ENCODE data around the gene DGKH. TPM values are rescaled to one million over a fixed set of nuclear protein-coding genes. Genes with fewer than 3 reads are reported as not detected.
"Not testable (repeated sequence)": the region's sequence is repeated elsewhere in the genome, so short reads cannot be mapped to it uniquely, and the experiment has no call there.

DGKH gene
- total RNA-seq, 1 donor from 2014 or later = 16.7 TPM

- peak; percentile 53 to 75 for DNase-seq (ENCODE audit: low read depth in 2 of 2)
Observed at GRCh38 chr13:42041011-42041683, 7.3 kb upstream of the DGKH start.

DNA sequence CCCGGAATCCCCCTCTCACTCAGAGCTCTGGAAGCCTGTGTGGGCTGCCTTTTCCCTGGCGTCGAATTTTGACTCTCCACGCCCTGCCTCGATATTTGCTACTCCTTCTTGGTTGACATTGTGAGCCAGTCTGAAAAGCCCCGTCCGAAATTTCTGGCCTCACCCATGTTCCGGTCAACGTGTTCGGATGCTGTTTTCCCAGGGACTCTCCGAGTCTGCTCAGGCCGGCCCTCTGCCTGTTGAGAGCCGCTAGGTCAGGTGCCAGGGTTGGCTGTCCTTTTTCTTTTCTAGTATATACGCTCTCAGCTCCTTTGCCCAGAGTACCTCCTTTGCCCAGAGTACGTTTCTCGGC, 6.8 kb upstream of the DGKH start:
- DNase-seq (ENCODE audit: low read depth in 2 of 2) = peak; percentile 51 to 77

GRCh38 chr13:42043676-42044075, 4.8 kb upstream of the DGKH start:
- DNase-seq (ENCODE audit: low read depth in 2 of 2) = no peak

GRCh38 chr13:42046448-42046847, 2.0 kb upstream of the DGKH start:
- DNase-seq (ENCODE audit: low read depth in 2 of 2) = no peak

- DNase-seq (ENCODE audit: low read depth in 2 of 2) = peak; percentile 45 to 67
Observed at GRCh38 chr13:42047561-42048341, 697 bp upstream of the DGKH start.

- DNase-seq (ENCODE audit: low read depth in 2 of 2) = peak; percentile 71 to 76
Observed at GRCh38 chr13:42048684-42049453, 421 bp downstream of the DGKH start.

GRCh38 chr13:42049454-42049813, 986 bp downstream of the DGKH start:
- DNase-seq (ENCODE audit: low read depth in 2 of 2) = no peak

DNA sequence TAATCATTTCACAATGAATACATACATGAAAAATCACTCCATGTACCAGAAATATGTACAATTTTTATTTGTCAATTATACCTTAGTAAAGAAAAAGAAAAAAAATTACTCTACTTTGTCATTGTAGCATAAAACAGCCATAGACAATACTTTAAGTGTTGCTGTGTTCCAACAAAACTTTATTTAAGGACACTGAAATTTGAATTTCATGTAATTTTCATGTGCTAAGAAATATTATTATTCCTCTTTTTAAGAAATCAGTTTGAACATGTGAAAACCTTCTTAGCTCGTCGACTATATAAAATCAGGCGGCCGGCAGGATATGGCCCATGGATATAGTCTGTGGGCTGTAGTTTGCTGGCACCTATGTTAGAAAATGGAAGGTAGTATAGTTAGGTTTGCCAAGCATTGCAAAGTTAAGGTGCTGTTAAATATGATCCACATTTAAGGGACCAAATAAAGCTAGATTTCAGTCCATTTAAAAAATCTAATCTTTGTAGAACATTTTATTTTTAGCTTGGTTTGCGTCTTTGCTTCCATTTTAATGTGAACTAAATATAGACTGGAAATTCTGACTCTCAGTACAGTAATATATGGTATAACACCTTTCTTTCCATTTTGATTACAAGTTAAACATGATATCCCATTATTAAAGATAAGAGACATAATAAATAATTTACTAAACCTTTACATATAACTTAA, 6.5 kb downstream of the DGKH start:
- DNase-seq (ENCODE audit: low read depth in 2 of 2) = no peak

DNA sequence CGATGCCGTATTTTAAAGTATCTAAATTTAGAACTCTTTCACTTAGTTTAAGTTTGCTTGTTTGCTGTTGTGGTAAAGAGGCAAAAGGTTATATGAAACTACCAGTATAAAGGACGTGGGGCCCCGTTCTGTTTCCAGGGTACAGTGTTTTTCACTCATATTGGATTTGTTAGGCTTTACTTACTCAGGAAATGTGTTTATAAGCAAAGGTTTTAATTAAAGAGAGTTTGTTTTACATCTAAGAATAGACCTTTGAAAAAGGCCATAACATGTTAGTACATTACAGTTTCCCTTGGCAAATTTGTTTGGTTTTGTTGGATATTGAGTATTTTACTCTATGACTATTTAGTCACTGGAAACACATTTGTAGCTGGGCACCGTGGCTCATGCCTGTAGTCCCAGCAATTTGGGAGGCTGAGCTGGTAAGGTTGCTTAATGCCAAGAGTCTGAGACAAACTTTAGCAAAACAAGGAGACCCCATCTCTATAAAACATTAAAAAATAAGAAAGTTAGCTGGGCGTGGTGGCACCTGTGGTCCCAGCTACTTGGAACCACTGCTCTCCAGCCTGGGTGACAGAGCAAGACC, 7.1 kb downstream of the DGKH start:
- no peak for DNase-seq (ENCODE audit: low read depth in 2 of 2)

DNA sequence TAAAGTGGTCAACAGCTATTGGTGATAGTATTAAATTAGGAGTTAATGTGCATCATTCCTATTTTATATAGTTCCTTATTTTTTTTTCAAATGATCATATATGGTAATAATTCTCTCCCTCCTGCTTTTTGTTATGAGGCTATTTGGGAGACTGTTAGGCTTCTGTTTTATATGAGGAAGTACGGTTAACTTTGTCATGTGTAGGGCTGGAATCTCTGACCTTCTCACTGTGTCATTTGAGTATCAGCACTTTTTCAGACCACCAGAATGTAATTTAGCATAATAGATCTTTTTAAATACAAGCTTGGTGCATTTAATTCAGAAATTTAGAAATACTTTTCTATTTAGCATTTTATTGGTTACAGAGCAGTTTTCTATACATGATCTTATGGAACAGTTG, 7.7 kb downstream of the DGKH start:
- DNase-seq (ENCODE audit: low read depth in 2 of 2) = no peak

DNA sequence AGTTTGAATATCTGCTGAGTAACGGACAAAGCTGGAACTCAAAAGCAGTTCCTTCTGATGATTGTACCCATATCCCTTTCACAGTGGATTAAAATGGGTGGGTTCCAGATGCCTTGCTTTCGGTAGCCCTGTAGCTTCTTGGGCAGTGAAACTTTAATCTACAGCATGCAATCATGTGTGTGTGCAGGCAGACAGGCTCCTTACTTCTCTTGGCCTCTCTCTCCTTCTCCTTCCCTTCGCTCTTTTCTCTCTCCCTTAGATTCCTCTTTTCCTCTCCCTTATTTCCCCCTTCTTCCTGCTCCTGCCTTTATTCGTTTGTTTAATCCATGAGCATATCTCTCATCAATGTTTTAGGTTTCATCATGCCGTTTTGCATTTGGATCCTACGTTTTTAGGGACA, 8.1 kb downstream of the DGKH start:
- no peak for DNase-seq (ENCODE audit: low read depth in 2 of 2)

- no peak for DNase-seq (ENCODE audit: low read depth in 2 of 2)
Observed at GRCh38 chr13:42057918-42058530, 9.6 kb downstream of the DGKH start.

GRCh38 chr13:42061943-42062342, 13.5 kb downstream of the DGKH start:
- DNase-seq (ENCODE audit: low read depth in 2 of 2) = no peak

DNA sequence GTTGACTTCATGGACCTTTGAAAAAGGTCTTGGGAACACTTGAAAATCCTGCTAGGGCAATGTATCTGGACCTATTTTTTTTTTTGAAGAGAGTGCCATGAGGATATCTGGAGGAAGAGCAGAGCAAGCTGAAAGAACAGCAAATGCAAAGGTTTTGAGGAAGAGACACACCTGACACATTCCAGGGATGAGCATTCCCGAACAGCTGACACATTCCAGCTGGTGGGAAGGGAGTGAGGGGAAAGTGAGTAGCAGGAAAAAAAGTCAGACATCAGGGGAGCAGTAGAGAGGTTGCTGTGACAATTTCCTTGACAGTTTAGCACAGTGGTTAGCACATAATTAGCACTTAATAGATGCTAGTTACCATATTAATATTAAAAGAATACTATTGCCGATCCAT, 14.7 kb downstream of the DGKH start:
- DNase-seq (ENCODE audit: low read depth in 2 of 2) = no peak

- peak; percentile 29 to 79 for DNase-seq (ENCODE audit: low read depth in 2 of 2)
Observed at GRCh38 chr13:42064259-42064658, 15.8 kb downstream of the DGKH start.

DNA sequence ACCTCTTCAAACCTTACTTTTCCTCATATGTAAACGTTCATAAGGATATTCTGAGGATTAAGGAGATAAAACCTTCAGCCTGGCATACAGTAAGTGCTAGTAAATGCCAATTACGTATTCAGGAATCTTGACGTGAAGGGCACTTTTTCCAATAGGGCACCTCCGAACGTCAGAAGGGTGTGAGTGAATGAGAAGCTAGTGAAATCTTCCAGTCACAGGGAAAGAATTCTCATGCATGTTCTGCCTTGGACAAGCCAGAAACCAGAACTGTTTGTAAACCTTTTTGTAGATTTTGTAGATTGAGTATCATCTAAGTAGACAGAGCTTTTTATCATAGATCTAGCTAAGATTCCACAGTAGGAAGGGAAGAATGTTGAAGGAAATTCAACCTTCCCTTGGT, 16.5 kb downstream of the DGKH start:
- DNase-seq (ENCODE audit: low read depth in 2 of 2) = no peak

DNA sequence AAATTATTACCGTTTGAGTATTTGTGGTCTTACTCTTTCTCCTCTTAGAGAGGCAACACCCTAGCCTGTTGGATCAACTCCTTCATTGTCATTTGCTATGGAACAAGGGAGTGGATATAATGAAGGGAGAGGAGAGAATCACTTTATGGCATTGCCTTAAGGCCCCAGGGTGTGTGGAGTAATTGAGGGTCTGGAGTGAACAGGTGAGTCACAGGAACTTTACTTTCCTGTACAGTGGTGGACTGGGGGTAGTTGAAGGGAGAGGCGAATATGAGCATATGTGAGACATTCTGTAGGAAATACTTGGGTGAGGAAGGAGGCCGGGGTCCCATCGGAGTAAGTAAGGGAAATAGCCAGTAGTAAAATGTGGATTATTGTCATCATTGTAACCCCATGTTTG, 17.0 kb downstream of the DGKH start:
- DNase-seq (ENCODE audit: low read depth in 2 of 2) = peak in 1 of 2 donors; percentile 66

GRCh38 chr13:42066542-42066941, 18.1 kb downstream of the DGKH start:
- peak; percentile 70 to 95 for DNase-seq (ENCODE audit: low read depth in 2 of 2)

GRCh38 chr13:42068886-42069285, 20.4 kb downstream of the DGKH start:
- no peak for DNase-seq (ENCODE audit: low read depth in 2 of 2)

DNA sequence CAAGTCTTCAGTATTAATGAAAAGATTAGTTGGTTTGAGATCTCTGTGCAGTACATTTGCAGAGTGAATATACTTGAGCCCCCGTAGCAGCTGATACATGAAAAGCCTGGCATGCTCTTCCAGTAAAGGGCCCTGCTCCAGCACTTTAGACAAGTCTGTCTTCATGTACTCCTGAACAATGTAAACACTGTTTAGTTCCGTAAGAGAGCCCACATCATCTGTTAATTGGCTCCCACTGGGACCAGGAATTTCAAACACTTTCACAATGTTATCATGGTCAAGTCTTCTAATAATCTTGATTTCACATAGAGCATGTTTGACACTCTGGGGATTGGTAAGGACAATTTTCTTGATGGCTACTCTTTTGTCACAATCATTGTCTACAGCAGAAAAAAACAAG, 22.2 kb downstream of the DGKH start:
- not testable (repeated sequence) for DNase-seq (ENCODE audit: low read depth in 2 of 2)

- DNase-seq (ENCODE audit: low read depth in 2 of 2) = not testable (repeated sequence)
Observed at GRCh38 chr13:42071179-42071578, 22.7 kb downstream of the DGKH start.

Data from lung microvascular endothelial cell (primary cell).